ENCODE results near the gene KLHL17. TPM values are rescaled to one million over a fixed set of nuclear protein-coding genes. Genes with fewer than 3 reads are reported as not detected.

Gene KLHL17
- total and polyA plus RNA-seq, 10 of the 15 experiments (the other 5 are each of a cell fraction or from before 2014, with no cell fraction given) = 0.03 to 30.6 (median 5.3) TPM

DNA sequence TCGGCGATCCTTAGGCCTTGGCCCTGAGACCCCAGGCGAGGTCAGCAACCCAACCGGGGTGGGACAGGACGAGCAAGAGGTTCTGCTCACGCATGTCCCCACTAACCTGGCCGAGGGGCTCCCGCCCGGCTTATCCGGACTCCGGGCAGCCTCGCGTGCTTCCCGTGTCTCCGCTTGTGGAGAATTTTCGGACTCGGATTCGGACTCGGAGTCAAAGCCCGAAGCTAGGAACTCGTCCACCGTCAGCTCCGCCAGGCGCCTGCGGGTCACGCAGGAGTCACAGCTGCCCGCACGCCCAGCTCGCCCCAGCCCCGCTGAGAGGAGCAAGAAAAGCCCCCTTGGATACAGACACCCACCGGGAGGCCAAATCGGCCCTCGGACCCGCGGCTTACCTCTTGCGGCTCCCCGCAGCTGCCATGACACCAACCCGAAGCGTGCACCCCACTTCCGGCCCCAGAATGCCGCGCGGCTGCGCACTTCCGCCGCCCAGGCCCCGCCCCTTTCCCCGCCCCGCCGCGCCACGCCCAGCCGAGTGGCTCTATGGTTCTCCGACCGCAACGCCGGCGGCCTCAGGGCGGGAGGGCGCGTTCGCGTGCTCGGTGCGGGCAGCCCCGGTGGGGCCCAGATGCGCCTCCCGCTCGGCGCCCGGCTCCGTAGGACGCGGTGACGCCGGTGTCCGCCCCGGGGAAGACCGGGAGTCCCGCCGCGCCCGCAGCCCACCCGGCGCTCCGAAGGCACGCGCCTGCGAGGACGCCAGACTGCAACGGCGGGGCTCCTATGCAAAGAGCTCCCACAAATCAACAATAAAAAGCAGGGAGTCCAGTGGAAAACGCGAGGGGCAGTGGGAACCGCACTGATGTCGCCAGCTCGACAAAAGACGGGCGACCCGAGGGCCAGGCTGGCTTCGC, 1.3 kb upstream of the KLHL17 start, which contains the start of gene NOC2L (continued):
- TF ChIP-seq, protein P1, sequence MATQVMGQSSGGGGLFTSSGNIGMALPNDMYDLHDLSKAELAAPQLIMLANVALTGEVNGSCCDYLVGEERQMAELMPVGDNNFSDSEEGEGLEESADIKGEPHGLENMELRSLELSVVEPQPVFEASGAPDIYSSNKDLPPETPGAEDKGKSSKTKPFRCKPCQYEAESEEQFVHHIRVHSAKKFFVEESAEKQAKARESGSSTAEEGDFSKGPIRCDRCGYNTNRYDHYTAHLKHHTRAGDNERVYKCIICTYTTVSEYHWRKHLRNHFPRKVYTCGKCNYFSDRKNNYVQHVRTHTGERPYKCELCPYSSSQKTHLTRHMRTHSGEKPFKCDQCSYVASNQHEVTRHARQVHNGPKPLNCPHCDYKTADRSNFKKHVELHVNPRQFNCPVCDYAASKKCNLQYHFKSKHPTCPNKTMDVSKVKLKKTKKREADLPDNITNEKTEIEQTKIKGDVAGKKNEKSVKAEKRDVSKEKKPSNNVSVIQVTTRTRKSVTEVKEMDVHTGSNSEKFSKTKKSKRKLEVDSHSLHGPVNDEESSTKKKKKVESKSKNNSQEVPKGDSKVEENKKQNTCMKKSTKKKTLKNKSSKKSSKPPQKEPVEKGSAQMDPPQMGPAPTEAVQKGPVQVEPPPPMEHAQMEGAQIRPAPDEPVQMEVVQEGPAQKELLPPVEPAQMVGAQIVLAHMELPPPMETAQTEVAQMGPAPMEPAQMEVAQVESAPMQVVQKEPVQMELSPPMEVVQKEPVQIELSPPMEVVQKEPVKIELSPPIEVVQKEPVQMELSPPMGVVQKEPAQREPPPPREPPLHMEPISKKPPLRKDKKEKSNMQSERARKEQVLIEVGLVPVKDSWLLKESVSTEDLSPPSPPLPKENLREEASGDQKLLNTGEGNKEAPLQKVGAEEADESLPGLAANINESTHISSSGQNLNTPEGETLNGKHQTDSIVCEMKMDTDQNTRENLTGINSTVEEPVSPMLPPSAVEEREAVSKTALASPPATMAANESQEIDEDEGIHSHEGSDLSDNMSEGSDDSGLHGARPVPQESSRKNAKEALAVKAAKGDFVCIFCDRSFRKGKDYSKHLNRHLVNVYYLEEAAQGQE (IDR thresholded peaks at IDR 0.05; ENCODE audit: low read depth, low read length) = no peak
- TF ChIP-seq, protein P2, sequence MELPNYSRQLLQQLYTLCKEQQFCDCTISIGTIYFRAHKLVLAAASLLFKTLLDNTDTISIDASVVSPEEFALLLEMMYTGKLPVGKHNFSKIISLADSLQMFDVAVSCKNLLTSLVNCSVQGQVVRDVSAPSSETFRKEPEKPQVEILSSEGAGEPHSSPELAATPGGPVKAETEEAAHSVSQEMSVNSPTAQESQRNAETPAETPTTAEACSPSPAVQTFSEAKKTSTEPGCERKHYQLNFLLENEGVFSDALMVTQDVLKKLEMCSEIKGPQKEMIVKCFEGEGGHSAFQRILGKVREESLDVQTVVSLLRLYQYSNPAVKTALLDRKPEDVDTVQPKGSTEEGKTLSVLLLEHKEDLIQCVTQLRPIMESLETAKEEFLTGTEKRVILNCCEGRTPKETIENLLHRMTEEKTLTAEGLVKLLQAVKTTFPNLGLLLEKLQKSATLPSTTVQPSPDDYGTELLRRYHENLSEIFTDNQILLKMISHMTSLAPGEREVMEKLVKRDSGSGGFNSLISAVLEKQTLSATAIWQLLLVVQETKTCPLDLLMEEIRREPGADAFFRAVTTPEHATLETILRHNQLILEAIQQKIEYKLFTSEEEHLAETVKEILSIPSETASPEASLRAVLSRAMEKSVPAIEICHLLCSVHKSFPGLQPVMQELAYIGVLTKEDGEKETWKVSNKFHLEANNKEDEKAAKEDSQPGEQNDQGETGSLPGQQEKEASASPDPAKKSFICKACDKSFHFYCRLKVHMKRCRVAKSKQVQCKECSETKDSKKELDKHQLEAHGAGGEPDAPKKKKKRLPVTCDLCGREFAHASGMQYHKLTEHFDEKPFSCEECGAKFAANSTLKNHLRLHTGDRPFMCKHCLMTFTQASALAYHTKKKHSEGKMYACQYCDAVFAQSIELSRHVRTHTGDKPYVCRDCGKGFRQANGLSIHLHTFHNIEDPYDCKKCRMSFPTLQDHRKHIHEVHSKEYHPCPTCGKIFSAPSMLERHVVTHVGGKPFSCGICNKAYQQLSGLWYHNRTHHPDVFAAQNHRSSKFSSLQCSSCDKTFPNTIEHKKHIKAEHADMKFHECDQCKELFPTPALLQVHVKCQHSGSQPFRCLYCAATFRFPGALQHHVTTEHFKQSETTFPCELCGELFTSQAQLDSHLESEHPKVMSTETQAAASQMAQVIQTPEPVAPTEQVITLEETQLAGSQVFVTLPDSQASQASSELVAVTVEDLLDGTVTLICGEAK (IDR thresholded peaks at IDR 0.05; ENCODE audit: borderline replicate concordance) = peak; percentile 89
- TF ChIP-seq TCF3 (IDR thresholded peaks at IDR 0.05; ENCODE audit: borderline replicate concordance, insufficient read depth, low read depth, low read length) (0 out of 2 replicates have a peak, but pooled peaks have one; percentile 29), POLR2A (IDR thresholded peaks at IDR 0.05; ENCODE audit: low read depth, low read length) (peak; percentile 83), NBN (IDR thresholded peaks at IDR 0.05) (peak; percentile 72), SP1 (IDR thresholded peaks at IDR 0.05; ENCODE audit: low read depth, low read length) (peak; percentile 71), SPI1 (IDR thresholded peaks at IDR 0.05; ENCODE audit: borderline replicate concordance, insufficient read depth, low read depth, low read length) (peak; percentile 3; the same call in 1 of the 2 replicates), NR2C1 (IDR thresholded peaks at IDR 0.05) (peak; percentile 43; the same call in 1 of the 2 replicates), PAX5 (IDR thresholded peaks at IDR 0.05; ENCODE audit: borderline replicate concordance, low read depth, low read length) (no peak), GATAD2B (conservative IDR thresholded peaks at IDR 0.05; ENCODE audit: low read depth) (0 out of 2 replicates have a peak, but pooled peaks have one; percentile 19), CHD2 (IDR thresholded peaks at IDR 0.05; ENCODE audit: borderline replicate concordance, low read depth, low read length) (0 out of 2 replicates have a peak, but pooled peaks have one; percentile 17), SIX5 (IDR thresholded peaks at IDR 0.05; ENCODE audit: low read depth, low read length, severe bottlenecking) (peak; percentile 37), CREB1 (IDR thresholded peaks at IDR 0.05; ENCODE audit: low read depth) (peak; percentile 72; the same call in 1 of the 2 replicates), POLR2AphosphoS2 (IDR thresholded peaks at IDR 0.05; ENCODE audit: low read depth, low read length) (no peak), CBFB (IDR thresholded peaks at IDR 0.05; ENCODE audit: low read depth) (peak; percentile 73; the same call in 1 of the 2 replicates), POLR2AphosphoS5 (IDR thresholded peaks at IDR 0.05; ENCODE audit: low read length) (peak; percentile 75), HCFC1 (IDR thresholded peaks at IDR 0.05; ENCODE audit: low read length) (peak; percentile 63)
- TF ChIP-seq, protein P3, sequence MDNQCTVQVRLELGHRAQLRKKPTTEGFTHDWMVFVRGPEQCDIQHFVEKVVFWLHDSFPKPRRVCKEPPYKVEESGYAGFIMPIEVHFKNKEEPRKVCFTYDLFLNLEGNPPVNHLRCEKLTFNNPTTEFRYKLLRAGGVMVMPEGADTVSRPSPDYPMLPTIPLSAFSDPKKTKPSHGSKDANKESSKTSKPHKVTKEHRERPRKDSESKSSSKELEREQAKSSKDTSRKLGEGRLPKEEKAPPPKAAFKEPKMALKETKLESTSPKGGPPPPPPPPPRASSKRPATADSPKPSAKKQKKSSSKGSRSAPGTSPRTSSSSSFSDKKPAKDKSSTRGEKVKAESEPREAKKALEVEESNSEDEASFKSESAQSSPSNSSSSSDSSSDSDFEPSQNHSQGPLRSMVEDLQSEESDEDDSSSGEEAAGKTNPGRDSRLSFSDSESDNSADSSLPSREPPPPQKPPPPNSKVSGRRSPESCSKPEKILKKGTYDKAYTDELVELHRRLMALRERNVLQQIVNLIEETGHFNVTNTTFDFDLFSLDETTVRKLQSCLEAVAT (IDR thresholded peaks at IDR 0.05) = no peak
- TF ChIP-seq, protein P4, sequence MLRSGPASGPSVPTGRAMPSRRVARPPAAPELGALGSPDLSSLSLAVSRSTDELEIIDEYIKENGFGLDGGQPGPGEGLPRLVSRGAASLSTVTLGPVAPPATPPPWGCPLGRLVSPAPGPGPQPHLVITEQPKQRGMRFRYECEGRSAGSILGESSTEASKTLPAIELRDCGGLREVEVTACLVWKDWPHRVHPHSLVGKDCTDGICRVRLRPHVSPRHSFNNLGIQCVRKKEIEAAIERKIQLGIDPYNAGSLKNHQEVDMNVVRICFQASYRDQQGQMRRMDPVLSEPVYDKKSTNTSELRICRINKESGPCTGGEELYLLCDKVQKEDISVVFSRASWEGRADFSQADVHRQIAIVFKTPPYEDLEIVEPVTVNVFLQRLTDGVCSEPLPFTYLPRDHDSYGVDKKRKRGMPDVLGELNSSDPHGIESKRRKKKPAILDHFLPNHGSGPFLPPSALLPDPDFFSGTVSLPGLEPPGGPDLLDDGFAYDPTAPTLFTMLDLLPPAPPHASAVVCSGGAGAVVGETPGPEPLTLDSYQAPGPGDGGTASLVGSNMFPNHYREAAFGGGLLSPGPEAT (IDR thresholded peaks at IDR 0.05; ENCODE audit: low read depth) = peak; percentile 99
